Activated naive CD8-positive, alpha-beta T cell treated with anti-CD3 and anti-CD28 coated beads, Interleukin-2, amount 50 U/mL, for 24 hours (primary cell): ENCODE results near the gene USP40.

ENCODE experiments used
- ATAC-seq: fragments of 150-1000 bp; cut with Tn5 transposase; one replicate; pipeline ENCODE4 v1.10.0; 2021
- DNase-seq: peaks from one replicate; pipeline ENCODE4 v3.0.0; 2021
- H3K27ac Mint-ChIP-seq: one replicate; pipeline ENCODE4 v1.8.0; 2021; ENCODE audit warnings: mild to moderate bottlenecking, mixed read lengths
- H3K27me3 Mint-ChIP-seq: one replicate; pipeline ENCODE4 v1.8.0; 2021; ENCODE audit warnings: mixed read lengths
- H3K36me3 Mint-ChIP-seq: one replicate; pipeline ENCODE4 v1.8.0; 2021; ENCODE audit warnings: low read depth, mixed read lengths
- H3K4me1 Mint-ChIP-seq: one replicate; pipeline ENCODE4 v1.8.0; 2021; ENCODE audit warnings: mixed read lengths
- H3K4me3 Mint-ChIP-seq: one replicate; pipeline ENCODE4 v1.8.0; 2021; ENCODE audit warnings: mild to moderate bottlenecking, moderate library complexity, mixed read lengths
- H3K9me3 Mint-ChIP-seq: one replicate; pipeline ENCODE4 v1.8.0; 2021; ENCODE audit warnings: mixed read lengths

Gene USP40

GRCh38 chr2:233492751-233493150 is 73.8 kb downstream of the USP40 start:
- no peaks in the 10 kb centered on the region for H3K27me3 Mint-ChIP-seq
- no peak overlapping the region for H3K4me3 Mint-ChIP-seq
- ATAC-seq (no peak), DNase-seq (no peak)
- H3K4me1 Mint-ChIP-seq, result peaks cover 5% of the 10 kb centered on the region
- H3K27ac Mint-ChIP-seq, result no peak overlapping the region
- no peaks in the 10 kb centered on the region for H3K9me3 Mint-ChIP-seq
- peaks cover 11% of the 10 kb centered on the region for H3K36me3 Mint-ChIP-seq

- Mint-ChIP-seq H3K36me3 (peaks cover 10% of the 10 kb centered on the region), H3K9me3 (no peaks in the 10 kb centered on the region), H3K4me1 (peaks cover under 1% of the 10 kb centered on the region), H3K27ac (no peak overlapping the region), H3K4me3 (no peak overlapping the region), H3K27me3 (no peaks in the 10 kb centered on the region)
- no peak for DNase-seq
- ATAC-seq, result no peak
Measured at GRCh38 chr2:233492078-233492477, 74.5 kb downstream of the USP40 start.

GRCh38 chr2:233491326-233491725 is 75.3 kb downstream of the USP40 start:
- no peak for ATAC-seq
- H3K36me3 Mint-ChIP-seq, result peaks cover 10% of the 10 kb centered on the region
- no peaks in the 10 kb centered on the region for H3K27me3 Mint-ChIP-seq
- H3K4me1 Mint-ChIP-seq, result no peaks in the 10 kb centered on the region
- H3K27ac Mint-ChIP-seq, result no peak overlapping the region
- no peak overlapping the region for H3K4me3 Mint-ChIP-seq
- H3K9me3 Mint-ChIP-seq, result no peaks in the 10 kb centered on the region
- no peak for DNase-seq

GRCh38 chr2:233490831-233491230 is 75.8 kb downstream of the USP40 start:
- no peak overlapping the region for H3K27ac Mint-ChIP-seq
- ATAC-seq, result no peak
- H3K9me3 Mint-ChIP-seq, result no peaks in the 10 kb centered on the region
- peaks cover 10% of the 10 kb centered on the region for H3K36me3 Mint-ChIP-seq
- DNase-seq, result no peak
- no peaks in the 10 kb centered on the region for H3K4me1 Mint-ChIP-seq
- H3K4me3 Mint-ChIP-seq, result no peak overlapping the region
- no peaks in the 10 kb centered on the region for H3K27me3 Mint-ChIP-seq

GRCh38 chr2:233489666-233490065 is 76.9 kb downstream of the USP40 start:
- Mint-ChIP-seq H3K27ac (no peak overlapping the region), H3K36me3 (peaks cover 16% of the 10 kb centered on the region), H3K4me1 (no peaks in the 10 kb centered on the region), H3K4me3 (no peak overlapping the region), H3K27me3 (no peaks in the 10 kb centered on the region), H3K9me3 (no peaks in the 10 kb centered on the region)
- ATAC-seq, result no peak
- DNase-seq, result no peak

GRCh38 chr2:233489143-233489542 is 77.4 kb downstream of the USP40 start:
- Mint-ChIP-seq H3K4me1 (no peaks in the 10 kb centered on the region), H3K27ac (no peak overlapping the region), H3K27me3 (no peaks in the 10 kb centered on the region), H3K36me3 (peaks cover 16% of the 10 kb centered on the region), H3K9me3 (no peaks in the 10 kb centered on the region), H3K4me3 (no peak overlapping the region)
- ATAC-seq (no peak), DNase-seq (no peak)

- Mint-ChIP-seq H3K4me3 (no peak overlapping the region), H3K36me3 (peaks cover 18% of the 10 kb centered on the region), H3K4me1 (no peaks in the 10 kb centered on the region), H3K27ac (no peak overlapping the region), H3K9me3 (no peaks in the 10 kb centered on the region), H3K27me3 (no peaks in the 10 kb centered on the region)
- DNase-seq, result no peak
- ATAC-seq, result no peak
Measured at GRCh38 chr2:233487748-233488345, 78.7 kb downstream of the USP40 start.

GRCh38 chr2:233486778-233487552 is 79.6 kb downstream of the USP40 start:
- H3K4me3 Mint-ChIP-seq, result no peak overlapping the region
- ATAC-seq, result no peak
- H3K27ac Mint-ChIP-seq, result no peak overlapping the region
- no peaks in the 10 kb centered on the region for H3K4me1 Mint-ChIP-seq
- no peaks in the 10 kb centered on the region for H3K9me3 Mint-ChIP-seq
- DNase-seq, result no peak
- H3K27me3 Mint-ChIP-seq, result no peaks in the 10 kb centered on the region
- H3K36me3 Mint-ChIP-seq, result peaks cover 15% of the 10 kb centered on the region

- DNase-seq (no peak), ATAC-seq (no peak)
- Mint-ChIP-seq H3K27me3 (no peaks in the 10 kb centered on the region), H3K4me1 (no peaks in the 10 kb centered on the region), H3K36me3 (peaks cover 15% of the 10 kb centered on the region), H3K27ac (no peak overlapping the region), H3K4me3 (no peak overlapping the region), H3K9me3 (no peaks in the 10 kb centered on the region)
Measured at GRCh38 chr2:233486357-233486756, 80.2 kb downstream of the USP40 start.

GRCh38 chr2:233485726-233486125 is 80.9 kb downstream of the USP40 start:
- DNase-seq, result no peak
- Mint-ChIP-seq H3K27me3 (no peaks in the 10 kb centered on the region), H3K4me3 (no peak overlapping the region), H3K36me3 (peaks cover 14% of the 10 kb centered on the region), H3K27ac (no peak overlapping the region), H3K9me3 (no peaks in the 10 kb centered on the region), H3K4me1 (no peaks in the 10 kb centered on the region)
- ATAC-seq, result no peak

- ATAC-seq, result no peak
- no peak for DNase-seq
- Mint-ChIP-seq H3K36me3 (peaks cover 11% of the 10 kb centered on the region), H3K4me3 (no peak overlapping the region), H3K4me1 (no peaks in the 10 kb centered on the region), H3K9me3 (no peaks in the 10 kb centered on the region), H3K27ac (no peak overlapping the region), H3K27me3 (no peaks in the 10 kb centered on the region)
Measured at GRCh38 chr2:233482616-233483015, 84.0 kb downstream of the USP40 start.

GRCh38 chr2:233481368-233482142 is 85.0 kb downstream of the USP40 start:
- DNase-seq, result no peak
- H3K27ac Mint-ChIP-seq, result no peak overlapping the region
- no peaks in the 10 kb centered on the region for H3K9me3 Mint-ChIP-seq
- no peak overlapping the region for H3K4me3 Mint-ChIP-seq
- peaks cover 10% of the 10 kb centered on the region for H3K36me3 Mint-ChIP-seq
- H3K4me1 Mint-ChIP-seq, result no peaks in the 10 kb centered on the region
- no peaks in the 10 kb centered on the region for H3K27me3 Mint-ChIP-seq
- no peak for ATAC-seq

- no peak for DNase-seq
- Mint-ChIP-seq H3K4me3 (no peak overlapping the region), H3K27ac (no peak overlapping the region), H3K4me1 (no peaks in the 10 kb centered on the region), H3K9me3 (no peaks in the 10 kb centered on the region), H3K36me3 (peaks cover 10% of the 10 kb centered on the region), H3K27me3 (no peaks in the 10 kb centered on the region)
- ATAC-seq, result no peak
Measured at GRCh38 chr2:233480490-233481202, 85.9 kb downstream of the USP40 start.

- no peak for ATAC-seq
- Mint-ChIP-seq H3K9me3 (no peaks in the 10 kb centered on the region), H3K4me3 (no peak overlapping the region), H3K27me3 (no peaks in the 10 kb centered on the region), H3K4me1 (no peaks in the 10 kb centered on the region), H3K27ac (no peak overlapping the region), H3K36me3 (peaks cover 4% of the 10 kb centered on the region)
- no peak for DNase-seq
Measured at GRCh38 chr2:233479616-233480489, 86.7 kb downstream of the USP40 start.
